ENCODE measurements around the gene ULK2. TPM values are rescaled to one million over a fixed set of nuclear protein-coding genes. Genes with fewer than 3 reads are reported as not detected.

The ULK2 gene
- total and polyA plus RNA-seq, 10 of the 15 experiments (the other 5 are each of a cell fraction or from before 2014, with no cell fraction given): 0.29 to 5.3 (median 1.6) TPM

DNA sequence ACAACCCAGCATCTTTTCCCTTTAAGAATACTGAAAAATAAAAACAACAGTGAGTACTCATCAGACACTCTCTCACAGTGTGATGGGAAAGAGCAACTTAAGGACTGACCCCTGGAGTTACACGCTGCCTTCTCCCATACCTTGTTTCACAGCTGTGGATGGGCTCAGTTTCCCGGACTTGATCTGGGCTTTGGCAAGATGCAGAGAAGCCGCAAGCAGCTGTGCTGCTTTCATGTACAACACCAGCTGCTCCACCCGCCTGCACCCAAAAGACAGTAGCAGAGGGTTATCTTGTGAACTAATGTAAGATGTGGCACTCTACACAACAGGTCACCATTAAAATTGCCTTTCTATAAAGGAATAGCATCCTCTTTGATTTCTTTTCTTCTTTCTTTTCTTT lies 86.9 kb downstream of the ULK2 start:
- H3K27me3 ChIP-seq (replicated peaks in 1 of 2; ENCODE audit: control insufficient read depth in 2 of 2, insufficient read depth in 2 of 2, low read length in 1 of 2): no peaks in the 10 kb centered on the region
- CTCF ChIA-PET: interaction anchor here (0.6 kb wide), 1 partner anchor 274 kb away, joined by 5 read pairs; no protein-coding TSS in a partner anchor
- RAD21 ChIA-PET (ENCODE audit: unreplicated experiment): no interaction called here
- WGBS (ENCODE audit: insufficient coverage, insufficient replicate concordance, low lambda C conversion rate, missing lambda C conversion rate): 100% methylated on average over 4 of the region's 4 CpGs
- TF ChIP-seq, protein P1, sequence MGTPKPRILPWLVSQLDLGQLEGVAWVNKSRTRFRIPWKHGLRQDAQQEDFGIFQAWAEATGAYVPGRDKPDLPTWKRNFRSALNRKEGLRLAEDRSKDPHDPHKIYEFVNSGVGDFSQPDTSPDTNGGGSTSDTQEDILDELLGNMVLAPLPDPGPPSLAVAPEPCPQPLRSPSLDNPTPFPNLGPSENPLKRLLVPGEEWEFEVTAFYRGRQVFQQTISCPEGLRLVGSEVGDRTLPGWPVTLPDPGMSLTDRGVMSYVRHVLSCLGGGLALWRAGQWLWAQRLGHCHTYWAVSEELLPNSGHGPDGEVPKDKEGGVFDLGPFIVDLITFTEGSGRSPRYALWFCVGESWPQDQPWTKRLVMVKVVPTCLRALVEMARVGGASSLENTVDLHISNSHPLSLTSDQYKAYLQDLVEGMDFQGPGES (IDR thresholded peaks at IDR 0.05): no peak
- TF ChIP-seq ELK1 (IDR thresholded peaks at IDR 0.05; ENCODE audit: low read depth, low read length) (no peak), FOXK2 (IDR thresholded peaks at IDR 0.05) (no peak), DPF2 (IDR thresholded peaks at IDR 0.05) (no peak), HDGF (IDR thresholded peaks at IDR 0.05) (no peak), CREM (IDR thresholded peaks at IDR 0.05; ENCODE audit: low read depth) (no peak), KLF5 (IDR thresholded peaks at IDR 0.05; ENCODE audit: partially characterized antibody) (no peak), EED (IDR thresholded peaks at IDR 0.05; ENCODE audit: low read depth) (no peak), TCF12 (IDR thresholded peaks at IDR 0.05; ENCODE audit: low read depth, low read length) (no peak)
- SMC1A ChIA-PET (ENCODE audit: uncharacterized antibody, unreplicated experiment): no interaction called here
- no peak overlapping the region for H3K4me3 ChIP-seq
- no peak for ATAC-seq
- no peak for FAIRE-seq
- intact Hi-C loops (cut with micrococcal nuclease; ENCODE audit: unreplicated experiment): no loop called here
- H3K79me2 ChIP-seq (ENCODE audit: control insufficient read depth, insufficient read depth, low read length): no peaks in the 10 kb centered on the region
- in situ Hi-C loops (cut with MboI): no loop called here
- H3K9ac ChIP-seq (ENCODE audit: control insufficient read depth, insufficient read depth, low read length): no peak overlapping the region
- no TSS peak for BruUV-seq (replicated peaks)
- POLR2A ChIA-PET: no interaction called here
- no peaks in the 10 kb centered on the region for H3K9me3 ChIP-seq (replicated peaks; ENCODE audit: control insufficient read depth, insufficient read depth, low read length)
- H3K4me1 ChIP-seq (ENCODE audit: control insufficient read depth, insufficient read depth, low read length): no peaks in the 10 kb centered on the region
- no peak overlapping the region for H2AFZ ChIP-seq (ENCODE audit: control insufficient read depth, low read depth, low read length)
- no peaks in the 10 kb centered on the region for H3K36me3 ChIP-seq (ENCODE audit: control insufficient read depth in 2 of 2, insufficient read depth in 2 of 2, low read length in 1 of 2)
- H3K27ac ChIP-seq (ENCODE audit: control insufficient read depth, insufficient read depth): no peak overlapping the region
- no peaks in the 10 kb centered on the region for H4K20me1 ChIP-seq (ENCODE audit: control insufficient read depth, insufficient read depth)
- no peak for DNase-seq (ENCODE audit: low read depth, low spot score)
- H3K4me2 ChIP-seq (ENCODE audit: control insufficient read depth, insufficient read depth): no peak overlapping the region
